ENCODE data around the gene SMAD1. TPM values are rescaled to one million over a fixed set of nuclear protein-coding genes. Genes with fewer than 3 reads are reported as not detected.

Gene SMAD1
- total RNA-seq, 2 experiments from 2014 or later = 0.65 TPM; not detected in 1

GRCh38 chr4:145511913-145512522 is 30.4 kb downstream of the SMAD1 start:
- ATAC-seq = no peak
- peaks cover 14% of the 10 kb centered on the region for H3K9me3 Mint-ChIP-seq (ENCODE audit: insufficient read depth)
- ChIA-PET POLR2A (no interaction called here), CTCF (no interaction called here)
- no peak for DNase-seq
- H3K27ac Mint-ChIP-seq = no peak overlapping the region
- H3K4me1 Mint-ChIP-seq (ENCODE audit: low read depth) = no peaks in the 10 kb centered on the region
- no peak overlapping the region for H3K4me3 Mint-ChIP-seq
- H3K27me3 Mint-ChIP-seq (ENCODE audit: low read depth) = peaks cover 2% of the 10 kb centered on the region
- H3K36me3 Mint-ChIP-seq (ENCODE audit: low read depth) = peaks cover 3% of the 10 kb centered on the region

GRCh38 chr4:145513020-145513621 is 31.5 kb downstream of the SMAD1 start:
- peaks cover 4% of the 10 kb centered on the region for H3K27me3 Mint-ChIP-seq (ENCODE audit: low read depth)
- ChIA-PET CTCF (no interaction called here), POLR2A (no interaction called here)
- H3K27ac Mint-ChIP-seq = no peak overlapping the region
- no peaks in the 10 kb centered on the region for H3K4me1 Mint-ChIP-seq (ENCODE audit: low read depth)
- H3K9me3 Mint-ChIP-seq (ENCODE audit: insufficient read depth) = peaks cover 14% of the 10 kb centered on the region
- ATAC-seq (no peak), DNase-seq (no peak)
- H3K36me3 Mint-ChIP-seq (ENCODE audit: low read depth) = peaks cover 3% of the 10 kb centered on the region
- H3K4me3 Mint-ChIP-seq = no peak overlapping the region

GRCh38 chr4:145520172-145520571 is 38.5 kb downstream of the SMAD1 start:
- Mint-ChIP-seq H3K27me3 (ENCODE audit: low read depth) (peaks cover 4% of the 10 kb centered on the region), H3K27ac (no peak overlapping the region), H3K36me3 (ENCODE audit: low read depth) (no peaks in the 10 kb centered on the region), H3K4me3 (no peak overlapping the region), H3K4me1 (ENCODE audit: low read depth) (no peaks in the 10 kb centered on the region), H3K9me3 (ENCODE audit: insufficient read depth) (no peaks in the 10 kb centered on the region)
- CTCF ChIA-PET = no interaction called here
- DNase-seq (no peak), ATAC-seq (no peak)
- POLR2A ChIA-PET = no interaction called here

GRCh38 chr4:145521282-145521681 is 39.6 kb downstream of the SMAD1 start:
- CTCF ChIA-PET = no interaction called here

GRCh38 chr4:145523117-145523516 is 41.5 kb downstream of the SMAD1 start:
- ChIA-PET CTCF (no interaction called here), POLR2A (no interaction called here)
- no peak for ATAC-seq

More at GRCh38 chr4:145521282-145521681, 39.6 kb downstream of the SMAD1 start:
- no peak for DNase-seq
- H3K4me1 Mint-ChIP-seq (ENCODE audit: low read depth) = no peaks in the 10 kb centered on the region
- no peak overlapping the region for H3K4me3 Mint-ChIP-seq
- POLR2A ChIA-PET = no interaction called here
- H3K27me3 Mint-ChIP-seq (ENCODE audit: low read depth) = peaks cover 4% of the 10 kb centered on the region
- no peaks in the 10 kb centered on the region for H3K36me3 Mint-ChIP-seq (ENCODE audit: low read depth)
- no peak for ATAC-seq
- no peaks in the 10 kb centered on the region for H3K9me3 Mint-ChIP-seq (ENCODE audit: insufficient read depth)
- no peak overlapping the region for H3K27ac Mint-ChIP-seq

GRCh38 chr4:145524552-145524951 is 42.9 kb downstream of the SMAD1 start:
- no peak for ATAC-seq
- no peaks in the 10 kb centered on the region for H3K4me1 Mint-ChIP-seq (ENCODE audit: low read depth)
- no peaks in the 10 kb centered on the region for H3K9me3 Mint-ChIP-seq (ENCODE audit: insufficient read depth)
- ChIA-PET POLR2A (no interaction called here), CTCF (no interaction called here)
- no peaks in the 10 kb centered on the region for H3K36me3 Mint-ChIP-seq (ENCODE audit: low read depth)
- H3K4me3 Mint-ChIP-seq = no peak overlapping the region
- no peak for DNase-seq
- H3K27me3 Mint-ChIP-seq (ENCODE audit: low read depth) = no peaks in the 10 kb centered on the region
- no peak overlapping the region for H3K27ac Mint-ChIP-seq

More at GRCh38 chr4:145523117-145523516, 41.5 kb downstream of the SMAD1 start:
- Mint-ChIP-seq H3K4me3 (no peak overlapping the region), H3K4me1 (ENCODE audit: low read depth) (no peaks in the 10 kb centered on the region), H3K9me3 (ENCODE audit: insufficient read depth) (no peaks in the 10 kb centered on the region), H3K27me3 (ENCODE audit: low read depth) (no peaks in the 10 kb centered on the region), H3K27ac (no peak overlapping the region), H3K36me3 (ENCODE audit: low read depth) (no peaks in the 10 kb centered on the region)
- no peak for DNase-seq

- DNase-seq = no peak
- H3K4me3 Mint-ChIP-seq = no peak overlapping the region
- no peaks in the 10 kb centered on the region for H3K27me3 Mint-ChIP-seq (ENCODE audit: low read depth)
- no peak overlapping the region for H3K27ac Mint-ChIP-seq
- no peaks in the 10 kb centered on the region for H3K4me1 Mint-ChIP-seq (ENCODE audit: low read depth)
- POLR2A ChIA-PET = no interaction called here
- H3K9me3 Mint-ChIP-seq (ENCODE audit: insufficient read depth) = no peaks in the 10 kb centered on the region
- no peaks in the 10 kb centered on the region for H3K36me3 Mint-ChIP-seq (ENCODE audit: low read depth)
- no peak for ATAC-seq
- CTCF ChIA-PET = no interaction called here
Observed at GRCh38 chr4:145525291-145525740, 43.7 kb downstream of the SMAD1 start.

GRCh38 chr4:145527773-145528172 is 46.1 kb downstream of the SMAD1 start:
- Mint-ChIP-seq H3K4me1 (ENCODE audit: low read depth) (no peaks in the 10 kb centered on the region), H3K36me3 (ENCODE audit: low read depth) (no peaks in the 10 kb centered on the region), H3K27me3 (ENCODE audit: low read depth) (no peaks in the 10 kb centered on the region), H3K27ac (no peak overlapping the region), H3K9me3 (ENCODE audit: insufficient read depth) (no peaks in the 10 kb centered on the region), H3K4me3 (no peak overlapping the region)
- DNase-seq (no peak), ATAC-seq (no peak)
- POLR2A ChIA-PET = no interaction called here
- CTCF ChIA-PET = interaction anchor here (0.6 kb wide), 1 partner anchor 1992 kb away, joined by 4 read pairs; no protein-coding TSS in a partner anchor

- H3K4me3 Mint-ChIP-seq = no peak overlapping the region
- ChIA-PET CTCF (no interaction called here), POLR2A (no interaction called here)
- no peaks in the 10 kb centered on the region for H3K4me1 Mint-ChIP-seq (ENCODE audit: low read depth)
- H3K36me3 Mint-ChIP-seq (ENCODE audit: low read depth) = no peaks in the 10 kb centered on the region
- no peaks in the 10 kb centered on the region for H3K27me3 Mint-ChIP-seq (ENCODE audit: low read depth)
- DNase-seq (no peak), ATAC-seq (no peak)
- no peak overlapping the region for H3K27ac Mint-ChIP-seq
- no peaks in the 10 kb centered on the region for H3K9me3 Mint-ChIP-seq (ENCODE audit: insufficient read depth)
Observed at GRCh38 chr4:145528601-145529000, 46.9 kb downstream of the SMAD1 start.

GRCh38 chr4:145530189-145530588 is 48.5 kb downstream of the SMAD1 start:
- Mint-ChIP-seq H3K36me3 (ENCODE audit: low read depth) (no peaks in the 10 kb centered on the region), H3K27me3 (ENCODE audit: low read depth) (no peaks in the 10 kb centered on the region), H3K9me3 (ENCODE audit: insufficient read depth) (no peaks in the 10 kb centered on the region), H3K27ac (no peak overlapping the region), H3K4me1 (ENCODE audit: low read depth) (no peaks in the 10 kb centered on the region), H3K4me3 (no peak overlapping the region)
- ATAC-seq = no peak
- POLR2A ChIA-PET = no interaction called here
- CTCF ChIA-PET = no interaction called here
- no peak for DNase-seq

- no peaks in the 10 kb centered on the region for H3K36me3 Mint-ChIP-seq (ENCODE audit: low read depth)
- no peak for DNase-seq
Observed at GRCh38 chr4:145530662-145531061, 49.0 kb downstream of the SMAD1 start.

GRCh38 chr4:145531223-145531622 is 49.6 kb downstream of the SMAD1 start:
- no peaks in the 10 kb centered on the region for H3K36me3 Mint-ChIP-seq (ENCODE audit: low read depth)
- no peaks in the 10 kb centered on the region for H3K27me3 Mint-ChIP-seq (ENCODE audit: low read depth)
- no peak for ATAC-seq
- H3K9me3 Mint-ChIP-seq (ENCODE audit: insufficient read depth) = no peaks in the 10 kb centered on the region
- CTCF ChIA-PET = no interaction called here
- DNase-seq = no peak
- no peak overlapping the region for H3K27ac Mint-ChIP-seq
- POLR2A ChIA-PET = no interaction called here
- H3K4me1 Mint-ChIP-seq (ENCODE audit: low read depth) = no peaks in the 10 kb centered on the region
- H3K4me3 Mint-ChIP-seq = no peak overlapping the region

More at GRCh38 chr4:145530662-145531061, 49.0 kb downstream of the SMAD1 start:
- Mint-ChIP-seq H3K9me3 (ENCODE audit: insufficient read depth) (no peaks in the 10 kb centered on the region), H3K27me3 (ENCODE audit: low read depth) (no peaks in the 10 kb centered on the region), H3K4me3 (no peak overlapping the region), H3K4me1 (ENCODE audit: low read depth) (no peaks in the 10 kb centered on the region), H3K27ac (no peak overlapping the region)
- no peak for ATAC-seq
- ChIA-PET CTCF (no interaction called here), POLR2A (no interaction called here)

- no peak for ATAC-seq
- Mint-ChIP-seq H3K9me3 (ENCODE audit: insufficient read depth) (no peaks in the 10 kb centered on the region), H3K27me3 (ENCODE audit: low read depth) (no peaks in the 10 kb centered on the region), H3K27ac (no peak overlapping the region), H3K4me1 (ENCODE audit: low read depth) (no peaks in the 10 kb centered on the region), H3K4me3 (no peak overlapping the region), H3K36me3 (ENCODE audit: low read depth) (no peaks in the 10 kb centered on the region)
- ChIA-PET POLR2A (no interaction called here), CTCF (no interaction called here)
- DNase-seq = no peak
Observed at GRCh38 chr4:145531859-145532258, 50.2 kb downstream of the SMAD1 start.
